ENCODE data around the gene OXNAD1.

GRCh38 chr3:16286161-16286560, 21.1 kb downstream of the OXNAD1 start:
- no peak for TF ChIP-seq CTCF (IDR thresholded peaks at IDR 0.05)
- TF ChIP-seq EP300 (IDR thresholded peaks at IDR 0.05) = no peak
- no peak for TF ChIP-seq POLR2A (IDR thresholded peaks at IDR 0.05)
